DOHH2 (cell line): ENCODE measurements around the gene B4GALT5.

Experiments
- H3F3A ChIP-seq: fragments of 200-600 bp; sonication (generic), shearing (Covaris generic); 2 replicates; pipeline ENCODE4 v1.6.0; 2016; ENCODE audit warnings: antibody characterized with exemption, mild to moderate bottlenecking; ENCODE audit not compliant: control insufficient read depth, insufficient read depth
- H3K27ac ChIP-seq: fragments of 200-600 bp; sonication (generic); 2 replicates; pipeline ENCODE4 v1.5.1; 2014; ENCODE audit warnings: low read depth, mild to moderate bottlenecking, low read length, moderate library complexity
- H3K27me3 ChIP-seq: fragments of 200-600 bp; sonication (generic); 2 replicates; pipeline ENCODE4 v1.6.1; 2014; ENCODE audit warnings: mild to moderate bottlenecking, low read length, mixed read lengths; ENCODE audit not compliant: control insufficient read depth
- H3K36me3 ChIP-seq: fragments of 200-600 bp; sonication (generic); 2 replicates; pipeline ENCODE4 v1.6.1; 2014; ENCODE audit warnings: mild to moderate bottlenecking, low read length, moderate library complexity, mixed read lengths; ENCODE audit not compliant: control insufficient read depth
- H3K4me1 ChIP-seq: fragments of 200-600 bp; sonication (generic); 2 replicates; pipeline ENCODE4 v1.6.1; 2014; ENCODE audit warnings: mild to moderate bottlenecking, low read length, mixed read lengths; ENCODE audit not compliant: control insufficient read depth
- H3K4me2 ChIP-seq: fragments of 200-600 bp; sonication (generic); 2 replicates; pipeline ENCODE4 v1.6.0; 2014; ENCODE audit warnings: mild to moderate bottlenecking, low read length, moderate library complexity
- H3K4me3 ChIP-seq: fragments of 200-600 bp; sonication (generic); 2 replicates; pipeline ENCODE4 v1.5.1; 2014; ENCODE audit warnings: mild to moderate bottlenecking, low read length, mixed read lengths
- H3K79me2 ChIP-seq: fragments of 200-600 bp; sonication (generic); 2 replicates; pipeline ENCODE4 v1.6.1; 2014; ENCODE audit warnings: mild to moderate bottlenecking, low read length, mixed read lengths; ENCODE audit not compliant: control insufficient read depth
- H3K9me2 ChIP-seq: fragments of 200-600 bp; sonication (generic); replicated peaks from 2 replicates; pipeline ENCODE4 v1.6.1; 2014; ENCODE audit warnings: mild to moderate bottlenecking, low read length, mixed read lengths; ENCODE audit not compliant: control insufficient read depth
- H3K9me3 ChIP-seq: fragments of 200-600 bp; sonication (generic); 2 replicates; pipeline ENCODE4 v1.6.1; 2014; ENCODE audit warnings: antibody characterized with exemption, low read length, mixed read lengths; ENCODE audit not compliant: control insufficient read depth, insufficient read depth
- H4K20me1 ChIP-seq: fragments of 200-600 bp; sonication (generic); 2 replicates; pipeline ENCODE4 v1.6.0; 2014; ENCODE audit warnings: low read depth, mild to moderate bottlenecking, antibody characterized with exemption, low read length, moderate library complexity; ENCODE audit not compliant: control insufficient read depth, insufficient read depth
- CTCF ChIP-seq: fragments of 200-600 bp; sonication (generic); IDR thresholded peaks from one replicate; pipeline ENCODE4 v1.5.1; 2014; ENCODE audit warnings: antibody characterized with exemption, mild to moderate bottlenecking, low read depth, low read length; ENCODE audit not compliant: poor library complexity, severe bottlenecking
- EZH2phosphoT487 ChIP-seq: fragments of 200-600 bp; sonication (generic); IDR thresholded peaks from 2 replicates; pipeline ENCODE4 v1.6.1; 2017; ENCODE audit warnings: borderline replicate concordance, mild to moderate bottlenecking, antibody characterized with exemption, low read length, moderate library complexity, mixed read lengths

The B4GALT5 gene

GRCh38 chr20:49711667-49711987 lies 2.1 kb downstream of the B4GALT5 start:
- H3K27ac ChIP-seq, result no peak overlapping the region
- H3K79me2 ChIP-seq, result peaks cover 76% of the 10 kb centered on the region
- no peaks in the 10 kb centered on the region for H3K9me2 ChIP-seq
- TF ChIP-seq CTCF (no peak), EZH2phosphoT487 (no peak)
- H3K4me3 ChIP-seq, result peak overlapping the region; percentile 94
- H3K36me3 ChIP-seq, result peaks cover 11% of the 10 kb centered on the region
- peaks cover 8% of the 10 kb centered on the region; the same call in 1 of the 2 replicates for H4K20me1 ChIP-seq
- peaks cover 8% of the 10 kb centered on the region for H3F3A ChIP-seq
- H3K9me3 ChIP-seq, result no peaks in the 10 kb centered on the region
- peaks cover 64% of the 10 kb centered on the region for H3K4me1 ChIP-seq
- H3K27me3 ChIP-seq, result no peaks in the 10 kb centered on the region
- H3K4me2 ChIP-seq, result peak overlapping the region; percentile 80

- H3K27ac ChIP-seq, result no peak overlapping the region
- peaks cover 11% of the 10 kb centered on the region for H3K36me3 ChIP-seq
- peak overlapping the region; percentile 80 for H3K4me2 ChIP-seq
- no peaks in the 10 kb centered on the region for H3K9me3 ChIP-seq
- peaks cover 81% of the 10 kb centered on the region for H3K79me2 ChIP-seq
- H4K20me1 ChIP-seq, result peaks cover 8% of the 10 kb centered on the region; the same call in 1 of the 2 replicates
- peaks cover 13% of the 10 kb centered on the region for H3F3A ChIP-seq
- no peaks in the 10 kb centered on the region for H3K27me3 ChIP-seq
- peaks cover 70% of the 10 kb centered on the region for H3K4me1 ChIP-seq
- H3K4me3 ChIP-seq, result peak overlapping the region; percentile 94
- no peaks in the 10 kb centered on the region for H3K9me2 ChIP-seq
- TF ChIP-seq CTCF, result no peak
- no peak for TF ChIP-seq EZH2phosphoT487
Measured at GRCh38 chr20:49710971-49711666, 2.6 kb downstream of the B4GALT5 start.

GRCh38 chr20:49707118-49707517 lies 6.6 kb downstream of the B4GALT5 start:
- no peaks in the 10 kb centered on the region for H3K27me3 ChIP-seq
- H3K9me2 ChIP-seq, result no peaks in the 10 kb centered on the region
- H3K36me3 ChIP-seq, result peaks cover 6% of the 10 kb centered on the region
- peaks cover 95% of the 10 kb centered on the region for H3K4me1 ChIP-seq
- peak overlapping the region; percentile 15 for H3K4me2 ChIP-seq
- peaks cover 16% of the 10 kb centered on the region; the same call in 1 of the 2 replicates for H4K20me1 ChIP-seq
- peaks cover 98% of the 10 kb centered on the region for H3K79me2 ChIP-seq
- H3K4me3 ChIP-seq, result no peak overlapping the region
- no peak overlapping the region for H3K27ac ChIP-seq
- peaks cover 33% of the 10 kb centered on the region for H3F3A ChIP-seq
- TF ChIP-seq CTCF, result no peak
- TF ChIP-seq EZH2phosphoT487, result no peak
- H3K9me3 ChIP-seq, result no peaks in the 10 kb centered on the region
